AG10803 (cell line): ENCODE results near the gene TGFBR3.

ENCODE experiments used
- DNase-seq: peaks from one replicate; pipeline ENCODE4 v3.0.0; 2010; ENCODE audit warnings: low read depth
- H3K4me3 ChIP-seq: 2 replicates; pipeline ENCODE4 v1.5.1; 2011; ENCODE audit warnings: mild to moderate bottlenecking, low read length, control low read depth
- TF ChIP-seq, protein P1 (sequence below): conservative IDR thresholded peaks from 2 replicates; pipeline ENCODE4 v1.5.1; 2011; ENCODE audit warnings: mild to moderate bottlenecking, low read length, control low read depth, inconsistent platforms

TGFBR3 gene

DNA sequence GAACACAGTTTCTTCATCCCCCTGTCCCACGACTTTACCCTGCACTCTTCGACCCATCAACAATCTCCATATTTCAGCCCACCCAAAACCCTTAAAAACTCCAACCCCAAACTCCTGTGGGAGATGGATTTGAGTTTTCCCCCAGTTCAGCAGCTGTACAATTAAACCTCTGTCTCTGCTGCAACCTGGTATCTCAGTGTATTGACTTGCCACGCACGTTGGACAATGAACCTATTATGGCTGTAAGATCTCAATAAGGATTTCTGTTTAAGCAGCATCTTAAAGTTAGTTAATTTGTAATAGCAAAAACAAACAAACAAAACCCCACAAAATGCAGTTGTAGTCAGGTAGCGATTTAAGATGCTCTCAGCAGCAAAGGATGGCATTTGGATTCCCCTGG is 119.1 kb downstream of the TGFBR3 start:
- no peak overlapping the region for H3K4me3 ChIP-seq
- TF ChIP-seq, protein P1, sequence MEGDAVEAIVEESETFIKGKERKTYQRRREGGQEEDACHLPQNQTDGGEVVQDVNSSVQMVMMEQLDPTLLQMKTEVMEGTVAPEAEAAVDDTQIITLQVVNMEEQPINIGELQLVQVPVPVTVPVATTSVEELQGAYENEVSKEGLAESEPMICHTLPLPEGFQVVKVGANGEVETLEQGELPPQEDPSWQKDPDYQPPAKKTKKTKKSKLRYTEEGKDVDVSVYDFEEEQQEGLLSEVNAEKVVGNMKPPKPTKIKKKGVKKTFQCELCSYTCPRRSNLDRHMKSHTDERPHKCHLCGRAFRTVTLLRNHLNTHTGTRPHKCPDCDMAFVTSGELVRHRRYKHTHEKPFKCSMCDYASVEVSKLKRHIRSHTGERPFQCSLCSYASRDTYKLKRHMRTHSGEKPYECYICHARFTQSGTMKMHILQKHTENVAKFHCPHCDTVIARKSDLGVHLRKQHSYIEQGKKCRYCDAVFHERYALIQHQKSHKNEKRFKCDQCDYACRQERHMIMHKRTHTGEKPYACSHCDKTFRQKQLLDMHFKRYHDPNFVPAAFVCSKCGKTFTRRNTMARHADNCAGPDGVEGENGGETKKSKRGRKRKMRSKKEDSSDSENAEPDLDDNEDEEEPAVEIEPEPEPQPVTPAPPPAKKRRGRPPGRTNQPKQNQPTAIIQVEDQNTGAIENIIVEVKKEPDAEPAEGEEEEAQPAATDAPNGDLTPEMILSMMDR: no peak
- DNase-seq: no peak

DNA sequence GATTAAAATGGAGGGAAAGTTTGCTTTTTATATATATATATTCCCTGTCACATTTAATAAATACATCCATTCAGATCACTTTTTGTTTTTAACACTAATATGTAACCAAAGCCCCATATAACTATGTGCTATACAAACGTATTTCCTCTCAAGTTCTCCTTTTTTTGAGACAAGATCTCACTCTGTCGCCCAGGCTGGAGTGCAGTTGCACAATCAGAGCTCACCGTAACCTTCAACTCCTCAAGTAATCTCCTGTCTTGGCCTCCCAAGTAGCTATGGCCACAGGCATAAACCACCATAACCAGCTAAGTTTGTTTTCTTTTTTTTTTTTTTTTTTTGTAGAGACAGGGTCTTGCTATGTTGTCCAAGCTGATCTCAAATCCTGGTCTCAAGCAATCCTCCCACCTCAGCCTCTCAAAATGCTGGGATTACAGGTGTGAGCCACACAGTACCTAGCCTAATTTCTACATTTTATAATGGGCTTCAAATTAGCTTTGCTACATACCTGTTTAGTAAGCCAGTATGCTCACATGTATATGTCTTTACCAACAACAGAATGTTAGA is 120.0 kb downstream of the TGFBR3 start:
- TF ChIP-seq, protein P1: no peak
- H3K4me3 ChIP-seq: no peak overlapping the region
- DNase-seq: no peak

DNA sequence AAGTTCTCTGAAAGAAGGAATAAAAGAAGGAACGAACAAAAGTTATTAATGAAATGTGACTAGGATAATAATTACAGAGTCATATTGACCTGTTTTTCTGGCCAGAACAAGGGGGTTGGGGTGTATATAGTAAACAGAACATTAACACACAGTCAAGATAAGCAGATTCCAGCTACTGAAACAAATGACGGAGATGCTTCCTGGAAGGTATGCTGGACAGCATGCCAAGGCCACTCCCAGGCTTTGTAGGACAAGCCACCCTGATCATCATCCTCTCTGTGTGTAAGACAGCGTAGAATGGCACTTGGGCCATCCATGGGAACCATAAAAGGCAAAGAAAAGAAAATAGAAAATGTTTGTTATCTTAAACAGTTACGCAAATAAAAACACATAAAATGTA is 120.7 kb downstream of the TGFBR3 start:
- no peak overlapping the region for H3K4me3 ChIP-seq
- no peak for DNase-seq
- TF ChIP-seq, protein P1: no peak

DNA sequence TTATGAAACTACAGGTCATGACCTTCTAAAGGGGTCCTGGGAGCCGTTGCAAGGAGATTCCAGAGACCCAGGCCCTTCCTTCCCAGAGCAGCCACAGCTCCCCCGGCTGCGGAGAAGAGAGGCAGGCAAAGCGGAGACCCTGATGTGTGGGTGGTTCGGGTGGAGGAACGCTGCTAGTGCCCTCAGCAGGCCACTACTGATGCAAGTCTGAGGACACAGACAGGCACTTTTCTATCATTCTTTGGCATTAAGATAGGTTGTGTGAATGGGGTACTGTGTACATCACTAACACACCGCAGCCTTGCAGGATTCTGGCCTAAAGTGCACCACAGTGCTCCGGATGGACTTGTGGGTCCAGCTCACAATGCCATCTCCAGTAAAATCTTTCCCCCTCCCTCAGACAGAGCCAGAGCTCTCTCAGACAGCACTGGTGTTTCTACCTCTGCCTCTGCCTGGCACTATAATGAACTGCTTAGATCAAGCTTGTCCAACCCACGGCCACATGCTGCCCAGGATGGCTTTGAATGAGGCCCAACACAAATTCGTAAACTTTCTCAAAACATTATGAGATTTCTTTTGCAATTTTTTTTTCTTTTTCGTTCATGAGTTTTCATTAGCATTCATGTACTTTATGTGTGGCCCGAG is 121.4 kb downstream of the TGFBR3 start:
- H3K4me3 ChIP-seq: no peak overlapping the region
- DNase-seq: no peak
- TF ChIP-seq, protein P1: no peak

DNA sequence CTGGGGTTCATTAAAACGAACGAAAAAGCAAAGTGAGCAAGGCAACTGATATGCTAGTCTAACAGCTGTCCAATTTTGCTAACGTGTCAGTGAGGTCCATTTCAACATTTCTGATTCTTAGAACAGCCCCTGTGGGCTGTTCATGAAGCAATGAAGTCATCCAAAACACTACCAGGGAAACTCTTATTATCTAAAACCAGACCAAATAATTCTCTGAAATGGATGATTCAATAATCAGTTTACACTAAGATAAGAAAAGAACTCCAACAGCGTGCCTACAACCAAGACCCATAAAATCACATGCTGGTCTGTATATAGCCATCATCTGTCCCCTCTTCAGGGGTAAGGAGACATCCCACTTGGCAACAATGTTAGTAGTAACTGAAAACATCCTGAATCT is 122.7 kb downstream of the TGFBR3 start:
- no peak for DNase-seq
- TF ChIP-seq, protein P1: no peak
- no peak overlapping the region for H3K4me3 ChIP-seq

DNA sequence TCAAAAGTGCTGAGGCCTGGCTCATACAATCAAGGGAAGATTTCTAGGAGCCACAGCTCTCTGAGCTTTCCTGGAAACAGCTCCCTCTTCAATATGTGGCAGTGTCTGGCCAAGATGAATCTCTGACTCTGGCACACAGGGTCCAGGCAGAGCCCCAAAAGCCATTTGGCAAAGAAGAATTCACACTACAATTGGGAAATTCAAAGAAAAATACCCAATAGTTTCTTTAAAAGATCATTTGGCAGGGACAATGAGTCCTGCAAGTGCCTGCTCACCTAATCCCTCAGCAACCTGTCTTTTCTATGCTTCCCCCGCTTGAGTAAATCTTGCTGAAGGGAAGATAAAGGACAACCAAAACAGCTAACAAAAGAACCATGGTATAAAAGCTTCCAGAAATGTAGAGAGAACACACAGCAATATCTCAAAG is 124.6 kb downstream of the TGFBR3 start:
- TF ChIP-seq, protein P1: no peak
- DNase-seq: peak; percentile 71
- H3K4me3 ChIP-seq: no peak overlapping the region

DNA sequence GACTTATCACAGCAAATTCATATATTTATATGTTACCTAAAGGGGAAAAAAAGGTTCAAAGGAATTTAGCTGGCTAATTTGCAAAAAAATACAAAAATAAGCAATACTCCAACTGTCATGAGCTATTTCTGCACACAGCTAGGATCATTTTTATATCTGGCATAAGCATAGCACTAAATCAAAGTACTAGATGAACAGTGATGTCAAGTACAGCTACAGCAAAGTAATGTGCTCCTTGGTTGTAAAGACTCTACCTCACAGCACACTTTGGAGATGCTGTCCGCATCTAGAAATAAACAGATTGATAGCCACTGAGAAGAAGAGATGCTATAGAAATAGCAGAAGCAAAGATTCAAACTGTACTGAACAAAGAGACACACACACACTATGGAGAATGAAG is 125.4 kb downstream of the TGFBR3 start:
- TF ChIP-seq, protein P1: no peak

More for the DNA sequence above, 125.4 kb downstream of the TGFBR3 start:
- H3K4me3 ChIP-seq: no peak overlapping the region
- no peak for DNase-seq
